ENCODE measurements around the gene AIF1. TPM values are rescaled to one million over a fixed set of nuclear protein-coding genes. Genes with fewer than 3 reads are reported as not detected.

AIF1 gene
- total and polyA plus RNA-seq, 2 experiments from 2014 or later, result 13.3 to 33.7 TPM

- H3K9me3 Mint-ChIP-seq, result peaks cover 3% of the 10 kb centered on the region; the same call in 2 of the 3 replicates
- Histone ChIP-seq H3K27ac (ENCODE audit: low read depth) (no peak overlapping the region), H2AFZ (peak overlapping the region; percentile 99), H3K4me2 (peak overlapping the region; percentile 96), H3K27me3 (ENCODE audit: insufficient read depth) (peaks cover 20% of the 10 kb centered on the region), H3K4me1 (ENCODE audit: insufficient read depth) (peaks cover 4% of the 10 kb centered on the region; the same call in 1 of the 2 replicates), H3F3A (replicated peaks; ENCODE audit: low read depth) (no peaks in the 10 kb centered on the region), H3K4me3 (peak overlapping the region; percentile 95), H3K9me2 (ENCODE audit: insufficient read depth) (no peaks in the 10 kb centered on the region), H3K79me2 (replicated peaks; ENCODE audit: insufficient read depth) (no peaks in the 10 kb centered on the region), H4K20me1 (replicated peaks; ENCODE audit: insufficient read depth) (no peaks in the 10 kb centered on the region), H3K36me3 (ENCODE audit: insufficient read depth) (no peaks in the 10 kb centered on the region)
- peak; percentile 93 for ATAC-seq
- H3K36me3 Mint-ChIP-seq (ENCODE audit: low read depth), result no peaks in the 10 kb centered on the region
- H3K27me3 Mint-ChIP-seq (ENCODE audit: insufficient read depth, low read depth, poor library complexity), result peaks cover 36% of the 10 kb centered on the region
- TF ChIP-seq, protein P1, sequence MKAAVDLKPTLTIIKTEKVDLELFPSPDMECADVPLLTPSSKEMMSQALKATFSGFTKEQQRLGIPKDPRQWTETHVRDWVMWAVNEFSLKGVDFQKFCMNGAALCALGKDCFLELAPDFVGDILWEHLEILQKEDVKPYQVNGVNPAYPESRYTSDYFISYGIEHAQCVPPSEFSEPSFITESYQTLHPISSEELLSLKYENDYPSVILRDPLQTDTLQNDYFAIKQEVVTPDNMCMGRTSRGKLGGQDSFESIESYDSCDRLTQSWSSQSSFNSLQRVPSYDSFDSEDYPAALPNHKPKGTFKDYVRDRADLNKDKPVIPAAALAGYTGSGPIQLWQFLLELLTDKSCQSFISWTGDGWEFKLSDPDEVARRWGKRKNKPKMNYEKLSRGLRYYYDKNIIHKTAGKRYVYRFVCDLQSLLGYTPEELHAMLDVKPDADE (IDR thresholded peaks at IDR 0.05), result no peak
- TF ChIP-seq JUNB (IDR thresholded peaks at IDR 0.05; ENCODE audit: unreplicated experiment) (no peak), REST (IDR thresholded peaks at IDR 0.05; ENCODE audit: unreplicated experiment) (no peak), CREB1 (CRISPR knock-in tag; IDR thresholded peaks at IDR 0.05; ENCODE audit: low read depth) (peak; percentile 66), STAT1 (IDR thresholded peaks at IDR 0.05; ENCODE audit: unreplicated experiment) (no peak), POLR2AphosphoS5 (IDR thresholded peaks at IDR 0.05; ENCODE audit: low read depth) (peak; percentile 74), CTCF (conservative IDR thresholded peaks at IDR 0.05; ENCODE audit: low read depth in 2 of 2) (peak; percentile 73 to 87), EZH2phosphoT487 (IDR thresholded peaks at IDR 0.05; ENCODE audit: unreplicated experiment) (no peak), ZNF114 (CRISPR knock-in tag; IDR thresholded peaks at IDR 0.05) (no peak), EZH2 (IDR thresholded peaks at IDR 0.05; ENCODE audit: low read depth, unreplicated experiment) (no peak), ZNF331 (CRISPR knock-in tag; IDR thresholded peaks at IDR 0.05; ENCODE audit: low read depth) (no peak), NANOG (IDR thresholded peaks at IDR 0.05; ENCODE audit: borderline replicate concordance) (no peak)
- TF ChIP-seq, protein P2, sequence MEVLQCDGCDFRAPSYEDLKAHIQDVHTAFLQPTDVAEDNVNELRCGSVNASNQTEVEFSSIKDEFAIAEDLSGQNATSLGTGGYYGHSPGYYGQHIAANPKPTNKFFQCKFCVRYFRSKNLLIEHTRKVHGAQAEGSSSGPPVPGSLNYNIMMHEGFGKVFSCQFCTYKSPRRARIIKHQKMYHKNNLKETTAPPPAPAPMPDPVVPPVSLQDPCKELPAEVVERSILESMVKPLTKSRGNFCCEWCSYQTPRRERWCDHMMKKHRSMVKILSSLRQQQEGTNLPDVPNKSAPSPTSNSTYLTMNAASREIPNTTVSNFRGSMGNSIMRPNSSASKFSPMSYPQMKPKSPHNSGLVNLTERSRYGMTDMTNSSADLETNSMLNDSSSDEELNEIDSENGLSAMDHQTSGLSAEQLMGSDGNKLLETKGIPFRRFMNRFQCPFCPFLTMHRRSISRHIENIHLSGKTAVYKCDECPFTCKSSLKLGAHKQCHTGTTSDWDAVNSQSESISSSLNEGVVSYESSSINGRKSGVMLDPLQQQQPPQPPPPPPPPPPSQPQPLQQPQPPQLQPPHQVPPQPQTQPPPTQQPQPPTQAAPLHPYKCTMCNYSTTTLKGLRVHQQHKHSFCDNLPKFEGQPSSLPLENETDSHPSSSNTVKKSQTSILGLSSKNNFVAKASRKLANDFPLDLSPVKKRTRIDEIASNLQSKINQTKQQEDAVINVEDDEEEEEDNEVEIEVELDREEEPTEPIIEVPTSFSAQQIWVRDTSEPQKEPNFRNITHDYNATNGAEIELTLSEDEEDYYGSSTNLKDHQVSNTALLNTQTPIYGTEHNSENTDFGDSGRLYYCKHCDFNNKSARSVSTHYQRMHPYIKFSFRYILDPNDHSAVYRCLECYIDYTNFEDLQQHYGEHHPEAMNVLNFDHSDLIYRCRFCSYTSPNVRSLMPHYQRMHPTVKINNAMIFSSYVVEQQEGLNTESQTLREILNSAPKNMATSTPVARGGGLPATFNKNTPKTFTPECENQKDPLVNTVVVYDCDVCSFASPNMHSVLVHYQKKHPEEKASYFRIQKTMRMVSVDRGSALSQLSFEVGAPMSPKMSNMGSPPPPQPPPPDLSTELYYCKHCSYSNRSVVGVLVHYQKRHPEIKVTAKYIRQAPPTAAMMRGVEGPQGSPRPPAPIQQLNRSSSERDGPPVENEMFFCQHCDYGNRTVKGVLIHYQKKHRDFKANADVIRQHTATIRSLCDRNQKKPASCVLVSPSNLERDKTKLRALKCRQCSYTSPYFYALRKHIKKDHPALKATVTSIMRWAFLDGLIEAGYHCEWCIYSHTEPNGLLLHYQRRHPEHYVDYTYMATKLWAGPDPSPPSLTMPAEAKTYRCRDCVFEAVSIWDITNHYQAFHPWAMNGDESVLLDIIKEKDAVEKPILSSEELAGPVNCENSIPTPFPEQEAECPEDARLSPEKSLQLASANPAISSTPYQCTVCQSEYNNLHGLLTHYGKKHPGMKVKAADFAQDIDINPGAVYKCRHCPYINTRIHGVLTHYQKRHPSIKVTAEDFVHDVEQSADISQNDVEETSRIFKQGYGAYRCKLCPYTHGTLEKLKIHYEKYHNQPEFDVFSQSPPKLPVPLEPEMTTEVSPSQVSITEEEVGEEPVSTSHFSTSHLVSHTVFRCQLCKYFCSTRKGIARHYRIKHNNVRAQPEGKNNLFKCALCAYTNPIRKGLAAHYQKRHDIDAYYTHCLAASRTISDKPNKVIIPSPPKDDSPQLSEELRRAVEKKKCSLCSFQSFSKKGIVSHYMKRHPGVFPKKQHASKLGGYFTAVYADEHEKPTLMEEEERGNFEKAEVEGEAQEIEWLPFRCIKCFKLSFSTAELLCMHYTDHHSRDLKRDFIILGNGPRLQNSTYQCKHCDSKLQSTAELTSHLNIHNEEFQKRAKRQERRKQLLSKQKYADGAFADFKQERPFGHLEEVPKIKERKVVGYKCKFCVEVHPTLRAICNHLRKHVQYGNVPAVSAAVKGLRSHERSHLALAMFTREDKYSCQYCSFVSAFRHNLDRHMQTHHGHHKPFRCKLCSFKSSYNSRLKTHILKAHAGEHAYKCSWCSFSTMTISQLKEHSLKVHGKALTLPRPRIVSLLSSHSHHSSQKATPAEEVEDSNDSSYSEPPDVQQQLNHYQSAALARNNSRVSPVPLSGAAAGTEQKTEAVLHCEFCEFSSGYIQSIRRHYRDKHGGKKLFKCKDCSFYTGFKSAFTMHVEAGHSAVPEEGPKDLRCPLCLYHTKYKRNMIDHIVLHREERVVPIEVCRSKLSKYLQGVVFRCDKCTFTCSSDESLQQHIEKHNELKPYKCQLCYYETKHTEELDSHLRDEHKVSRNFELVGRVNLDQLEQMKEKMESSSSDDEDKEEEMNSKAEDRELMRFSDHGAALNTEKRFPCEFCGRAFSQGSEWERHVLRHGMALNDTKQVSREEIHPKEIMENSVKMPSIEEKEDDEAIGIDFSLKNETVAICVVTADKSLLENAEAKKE (CRISPR knock-in tag; IDR thresholded peaks at IDR 0.05), result no peak
- peak overlapping the region; percentile 60; the same call in 1 of the 2 replicates for H3K27ac Mint-ChIP-seq
- H3K4me3 Mint-ChIP-seq, result peak overlapping the region; percentile 95
- peak; percentile 92 for DNase-seq (ENCODE audit: low spot score)
- H3K4me1 Mint-ChIP-seq, result peaks cover 24% of the 10 kb centered on the region
These were observed 34.1 kb upstream of the AIF1 start for GRCh38 chr6:31580807-31581433.
